Upper lobe of right lung (tissue), 1 donor: Measurements from ENCODE around the gene PNMA6E. TPM values are rescaled to one million over a fixed set of nuclear protein-coding genes. Genes with fewer than 3 reads are reported as not detected.

Experiments used
- ATAC-seq: fragments of 200-7000 bp; cut with Tn5 transposase; one replicate; pipeline ENCODE4 v1.9.1; 2020; ENCODE audit warnings: mild to moderate bottlenecking, moderate library complexity
- DNase-seq: peaks from one replicate; pipeline ENCODE4 v3.0.0-alpha.2; 2020
- H3K27ac ChIP-seq: fragments of 200-600 bp; one replicate; pipeline ENCODE4 v1.8.0; 2022
- H3K27me3 ChIP-seq: fragments of 200-600 bp; one replicate; pipeline ENCODE4 v1.8.0; 2022; ENCODE audit warnings: mild to moderate bottlenecking
- H3K36me3 ChIP-seq: fragments of 200-600 bp; one replicate; pipeline ENCODE4 v1.8.0; 2022
- H3K4me1 ChIP-seq: fragments of 200-600 bp; one replicate; pipeline ENCODE4 v1.8.0; 2022
- H3K4me3 ChIP-seq: fragments of 200-600 bp; one replicate; pipeline ENCODE4 v1.8.0; 2022; ENCODE audit warnings: mild to moderate bottlenecking
- H3K9me3 ChIP-seq: fragments of 200-600 bp; one replicate; pipeline ENCODE4 v1.8.0; 2022
- CTCF ChIP-seq: fragments of 200-600 bp; IDR thresholded peaks from one replicate; pipeline ENCODE4 v1.8.0; 2022; ENCODE audit warnings: antibody characterized with exemption
- intact Hi-C: fragments of 100-400 bp; cut with DNase I; formaldehyde crosslinking; loops from one replicate; pipeline ENCODE4 v1.11.0; 2022
- total RNA-seq: library from RNA; stranded (reverse); fragmentation: NEBNext Ultra II Directional; extraction: Animal tissue kit (Norgen Biotek cat#: 25700); gene quantifications from one replicate; pipeline ENCODE4 v1.2.1, GENCODE V29; 2021
- donor health status: DM: no; HTN: yes; CAD: no; lungs with severe emphysema.

Gene PNMA6E
- total RNA-seq, 1 donor from 2014 or later, result 0.14 TPM

DNA sequence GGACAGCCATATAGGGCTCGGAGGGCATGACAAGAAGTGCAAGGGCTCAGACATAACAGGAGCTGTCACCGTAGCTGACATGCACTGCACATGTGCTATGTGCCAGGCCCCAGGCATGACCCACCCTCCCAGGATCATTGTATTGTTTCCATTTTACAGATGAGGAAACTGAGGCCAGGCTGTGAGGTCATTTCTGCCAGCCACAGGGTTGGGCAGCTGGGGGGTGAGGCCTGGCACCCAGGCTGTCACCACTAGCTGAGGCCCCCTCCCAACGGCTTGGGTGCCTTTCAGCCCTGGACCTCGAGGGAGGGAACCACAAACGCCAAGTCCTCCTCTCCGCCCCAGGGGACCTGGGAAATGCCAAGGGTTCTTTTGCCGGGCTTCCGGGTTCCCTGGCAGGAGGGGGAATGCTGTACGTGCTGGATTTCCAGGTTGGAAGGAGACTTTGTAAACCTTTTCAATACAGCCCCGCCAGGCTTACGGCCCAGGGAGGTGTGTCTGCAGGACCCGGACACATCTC lies 32.1 kb upstream of the PNMA6E start:
- TF ChIP-seq CTCF, result no peak
- DNase-seq (no peak), ATAC-seq (no peak)
- Histone ChIP-seq H3K27ac (no peak overlapping the region), H3K9me3 (no peaks in the 10 kb centered on the region), H3K27me3 (no peaks in the 10 kb centered on the region), H3K4me1 (no peaks in the 10 kb centered on the region), H3K36me3 (no peaks in the 10 kb centered on the region), H3K4me3 (no peak overlapping the region)
- intact Hi-C loops, result no loop called here

GRCh38 chrX:153430796-153431195 lies 29.6 kb upstream of the PNMA6E start:
- no peaks in the 10 kb centered on the region for H3K36me3 ChIP-seq
- no peaks in the 10 kb centered on the region for H3K9me3 ChIP-seq
- H3K27me3 ChIP-seq, result no peaks in the 10 kb centered on the region
- intact Hi-C loops, result no loop called here
- H3K4me1 ChIP-seq, result no peaks in the 10 kb centered on the region
- H3K27ac ChIP-seq, result no peak overlapping the region
- ATAC-seq (no peak), DNase-seq (no peak)
- H3K4me3 ChIP-seq, result no peak overlapping the region
- no peak for TF ChIP-seq CTCF

DNA sequence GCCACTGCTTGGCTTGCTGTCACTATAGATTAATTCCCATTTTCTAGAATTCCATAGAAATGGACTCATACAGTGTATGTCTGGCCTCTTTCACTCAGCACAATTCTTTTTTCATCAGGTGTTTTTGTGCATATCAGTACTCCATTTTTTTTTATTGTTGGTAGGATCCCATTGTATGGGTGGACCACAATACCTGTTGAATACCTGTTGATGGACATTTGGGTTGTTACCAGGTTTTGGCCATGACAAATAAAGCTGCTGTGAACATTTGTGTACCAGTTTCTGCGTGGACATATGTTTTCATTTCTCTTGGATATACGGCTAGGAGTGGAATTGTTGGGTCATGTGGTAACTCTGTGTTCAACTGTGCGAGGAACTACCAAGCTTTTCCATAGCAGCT lies 25.1 kb upstream of the PNMA6E start:
- no peaks in the 10 kb centered on the region for H3K36me3 ChIP-seq
- intact Hi-C loops, result no loop called here
- H3K27me3 ChIP-seq, result no peaks in the 10 kb centered on the region
- no peak overlapping the region for H3K27ac ChIP-seq
- no peak overlapping the region for H3K4me3 ChIP-seq
- DNase-seq (no peak), ATAC-seq (no peak)
- TF ChIP-seq CTCF, result no peak
- no peaks in the 10 kb centered on the region for H3K4me1 ChIP-seq
- H3K9me3 ChIP-seq, result no peaks in the 10 kb centered on the region

DNA sequence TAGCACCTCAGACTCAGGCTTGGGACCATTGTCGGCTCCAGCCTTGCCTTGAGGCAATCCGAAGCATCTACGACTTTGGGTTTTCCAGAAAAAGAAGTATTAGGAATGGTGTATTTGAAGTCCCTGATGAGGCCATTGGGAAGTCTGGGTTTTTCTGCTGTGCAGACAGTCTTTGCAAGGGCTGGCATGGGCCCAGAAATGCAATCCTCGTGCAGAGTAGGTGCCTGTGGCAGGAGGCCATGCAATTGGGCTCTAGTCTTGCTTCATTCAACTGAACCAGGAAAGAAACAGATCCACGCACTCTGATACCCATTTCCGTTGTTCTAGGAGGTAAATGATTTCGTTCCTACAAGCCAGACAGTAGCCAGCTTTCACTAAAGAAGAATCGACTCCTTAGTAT lies 22.5 kb upstream of the PNMA6E start:
- ATAC-seq, result peak; percentile 66

DNA sequence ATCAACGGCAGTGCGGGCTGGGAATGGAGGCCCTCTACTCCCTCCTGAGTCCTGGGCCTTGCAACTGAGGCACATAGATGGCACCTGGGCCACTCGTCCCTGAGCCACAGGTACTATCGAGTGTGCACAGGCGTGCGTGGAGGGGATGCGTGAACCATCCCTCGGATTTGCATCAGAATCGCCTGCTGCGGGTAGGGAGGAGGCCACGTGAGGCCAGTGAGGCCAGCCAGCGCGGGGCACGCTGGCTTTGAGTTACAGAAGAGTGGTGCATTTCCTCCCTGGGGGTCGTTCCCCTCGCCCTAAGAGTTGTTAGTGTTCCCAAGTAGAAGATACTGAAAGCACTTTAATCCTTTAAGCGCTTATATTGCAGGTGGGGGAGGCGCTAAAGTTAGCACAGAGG lies 20.7 kb upstream of the PNMA6E start:
- ATAC-seq (no peak), DNase-seq (no peak)
- Histone ChIP-seq H3K9me3 (no peaks in the 10 kb centered on the region), H3K4me3 (no peak overlapping the region), H3K4me1 (no peaks in the 10 kb centered on the region), H3K36me3 (no peaks in the 10 kb centered on the region), H3K27me3 (no peaks in the 10 kb centered on the region), H3K27ac (no peak overlapping the region)
- intact Hi-C loops, result no loop called here
- no peak for TF ChIP-seq CTCF

More for the DNA sequence above, 22.5 kb upstream of the PNMA6E start:
- TF ChIP-seq CTCF, result no peak
- Histone ChIP-seq H3K4me3 (no peak overlapping the region), H3K27ac (no peak overlapping the region), H3K36me3 (no peaks in the 10 kb centered on the region), H3K4me1 (no peaks in the 10 kb centered on the region), H3K9me3 (no peaks in the 10 kb centered on the region), H3K27me3 (no peaks in the 10 kb centered on the region)
- DNase-seq, result peak; percentile 79
- intact Hi-C loops, result no loop called here
